ENCODE measurements around the gene U2AF1.
"Not testable (repeated sequence)": the region's sequence is repeated elsewhere in the genome, so short reads cannot be mapped to it uniquely, and the experiment has no call there.

Gene U2AF1

DNA sequence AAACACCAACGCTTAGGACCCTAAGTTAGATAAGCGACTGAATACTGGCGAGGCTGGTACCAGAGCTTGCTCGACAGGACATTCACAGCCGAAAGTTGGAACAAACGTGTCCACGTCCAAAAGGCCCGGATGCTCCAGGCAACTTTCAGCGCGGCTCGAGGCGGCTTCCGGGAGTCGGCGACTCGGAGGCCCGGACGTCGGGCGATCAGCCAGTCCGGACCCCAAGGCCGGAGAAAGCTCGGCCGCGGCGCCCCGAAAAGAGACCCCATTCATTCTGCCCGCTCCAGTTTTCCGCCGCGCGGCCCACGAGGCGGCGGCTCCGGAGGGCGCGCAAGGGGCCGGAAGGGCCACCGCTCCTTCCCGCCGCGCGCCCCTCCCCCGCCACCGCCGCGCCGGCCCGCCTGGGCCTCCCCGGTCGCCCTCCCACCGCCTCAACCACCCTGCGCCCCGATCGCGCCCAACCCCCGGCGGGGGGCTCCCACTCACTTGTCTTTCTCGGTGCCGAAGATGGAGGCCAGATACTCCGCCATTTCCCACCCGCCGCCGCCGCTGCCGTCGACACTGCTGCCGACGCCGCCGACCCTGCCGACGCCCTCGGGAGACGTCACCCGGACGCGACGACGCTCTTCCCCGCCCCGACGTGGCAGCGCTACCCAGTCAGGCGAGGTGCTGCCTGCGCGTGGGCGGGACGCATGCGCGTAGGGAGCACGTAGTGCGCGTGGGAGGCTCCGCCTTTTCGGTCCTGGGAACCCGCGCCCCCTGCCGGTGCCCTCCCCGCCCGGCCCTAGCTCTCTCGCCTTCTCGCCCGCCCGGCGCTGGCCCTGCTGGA lies at the start of gene U2AF1:
TSS of gene U2AF1 (minus strand) at position 606 of the 829 bp plus-strand sequence. CDS start at position 530, 76 bp downstream.
- not testable (repeated sequence) for DNase-seq (ENCODE audit: low spot score)

DNA sequence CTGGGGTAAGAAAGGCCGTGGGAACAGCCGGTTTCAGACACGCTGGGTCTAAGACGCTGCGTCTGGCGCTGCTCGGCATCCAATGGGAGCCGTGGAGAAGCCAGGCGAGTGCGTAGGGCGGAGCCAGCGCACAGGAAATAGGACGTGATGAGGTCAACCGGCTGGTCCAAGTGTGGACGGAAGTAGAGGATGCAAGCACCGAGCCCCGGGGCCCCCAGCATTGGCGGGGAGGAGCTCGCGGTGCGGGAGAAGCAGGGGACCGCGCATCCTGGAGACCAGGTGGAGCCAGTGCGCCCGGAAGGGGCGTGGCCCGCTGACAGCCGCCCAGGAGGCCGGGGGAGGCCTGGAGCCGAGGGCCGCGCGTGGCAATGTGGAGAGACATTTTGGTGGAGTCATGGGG lies 46.2 kb upstream of the U2AF1 start:
- DNase-seq (ENCODE audit: low spot score) = not testable (repeated sequence)

DNA sequence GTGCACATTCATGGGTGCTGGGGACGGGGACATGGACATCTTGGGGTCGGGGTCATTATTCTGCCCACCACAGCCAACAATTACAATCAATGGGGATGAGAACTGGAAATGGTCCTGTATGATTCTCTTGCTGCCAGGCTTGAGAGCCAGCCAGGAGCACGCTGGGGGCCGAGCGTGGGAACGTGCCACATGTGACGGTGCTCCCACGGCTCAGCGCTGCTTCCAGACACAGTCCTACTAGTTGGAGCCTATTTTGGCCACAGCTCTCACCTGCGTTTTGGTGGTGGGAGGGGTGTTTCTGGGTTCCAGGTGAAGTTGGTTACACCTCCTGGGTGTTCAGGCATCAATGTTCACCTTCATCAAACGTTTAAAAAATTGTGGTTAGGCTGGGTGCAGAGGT lies 42.0 kb upstream of the U2AF1 start:
- DNase-seq (ENCODE audit: low spot score) = not testable (repeated sequence)

DNA sequence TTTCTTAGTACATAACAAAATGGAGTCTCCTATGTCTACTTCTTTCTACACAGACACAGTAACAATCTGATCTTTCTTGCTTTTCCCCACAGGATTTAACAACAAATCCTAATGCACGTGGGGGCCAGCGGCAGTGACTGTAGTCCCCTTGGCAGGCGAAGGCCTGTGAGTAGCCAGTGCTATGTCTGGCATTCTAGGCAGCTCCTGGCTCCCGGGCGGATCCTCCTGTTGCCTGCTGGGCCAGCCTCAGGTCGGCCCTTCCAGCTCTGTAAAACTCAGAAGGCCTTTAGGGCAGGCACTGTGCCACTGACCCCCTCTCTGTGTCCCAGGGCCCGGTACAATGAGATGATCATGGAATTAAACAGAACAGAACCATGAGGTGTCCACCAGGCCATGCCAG lies 40.6 kb upstream of the U2AF1 start:
- DNase-seq (ENCODE audit: low spot score) = not testable (repeated sequence)

GRCh38 chr21:43146637-43147036 lies 39.3 kb upstream of the U2AF1 start:
- DNase-seq (ENCODE audit: low spot score) = not testable (repeated sequence)

GRCh38 chr21:43141407-43141806 lies 34.0 kb upstream of the U2AF1 start:
- DNase-seq (ENCODE audit: low spot score) = not testable (repeated sequence)

DNA sequence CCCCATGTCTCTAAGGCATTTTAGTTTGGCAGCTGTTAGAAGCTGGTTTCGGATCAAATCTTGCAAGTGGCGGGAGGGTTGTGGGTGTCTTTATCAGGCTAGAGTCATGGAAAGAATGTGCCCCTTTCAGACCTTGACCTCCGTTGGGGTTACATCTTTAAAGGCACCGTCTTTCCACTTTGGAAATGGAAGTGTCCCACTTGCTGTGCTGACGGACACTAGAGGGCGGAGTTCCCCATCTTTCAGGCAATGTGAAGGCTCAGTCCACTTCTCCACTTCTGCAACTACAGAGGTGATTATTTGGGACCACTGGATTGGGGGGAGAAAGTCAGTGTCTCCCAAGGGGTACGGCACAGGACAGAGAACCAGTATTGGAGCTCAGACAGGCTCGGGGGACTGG lies 31.6 kb upstream of the U2AF1 start:
- DNase-seq (ENCODE audit: low spot score) = not testable (repeated sequence)

- not testable (repeated sequence) for DNase-seq (ENCODE audit: low spot score)
Observed at GRCh38 chr21:43134520-43134919, 27.1 kb upstream of the U2AF1 start.

DNA sequence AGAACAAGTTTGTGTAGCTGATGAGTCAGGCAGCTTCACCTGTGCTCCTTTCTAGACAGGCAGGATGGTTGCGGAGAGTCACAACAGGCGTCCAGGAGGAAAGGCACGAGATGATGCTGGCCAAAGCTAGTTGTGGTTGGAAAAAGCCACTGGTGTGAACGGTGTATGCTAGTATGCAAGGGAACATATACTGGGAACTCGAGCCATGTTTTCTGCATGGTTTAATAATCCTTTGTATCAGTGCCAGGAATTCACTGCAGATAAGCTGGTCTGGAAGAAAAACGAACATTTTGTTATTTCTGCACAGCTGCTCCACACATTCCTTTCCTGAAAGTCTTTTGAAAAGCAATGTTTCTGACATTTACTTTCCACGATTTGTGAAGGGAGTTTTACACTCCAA lies 22.7 kb upstream of the U2AF1 start:
- DNase-seq (ENCODE audit: low spot score) = not testable (repeated sequence)

DNA sequence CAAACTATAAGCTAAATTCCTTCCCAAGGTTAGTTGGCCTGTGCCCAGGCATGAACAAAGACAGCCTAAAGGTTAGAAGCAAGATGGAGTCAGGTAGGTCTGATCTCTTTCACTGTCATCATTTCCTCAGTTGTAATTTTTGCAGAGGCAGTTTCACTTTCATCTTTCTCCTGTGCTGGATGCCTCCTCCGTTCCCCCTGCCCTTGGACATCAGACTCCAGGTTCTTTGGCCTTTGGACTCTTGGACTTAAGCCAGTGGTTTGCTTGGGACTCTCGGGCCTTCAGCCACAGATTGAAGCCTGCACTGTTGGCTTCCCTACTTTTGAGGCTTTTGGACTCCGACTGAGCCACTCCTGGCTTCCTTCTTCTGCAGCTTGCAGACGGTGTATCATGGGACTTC lies 8.6 kb upstream of the U2AF1 start:
- not testable (repeated sequence) for DNase-seq (ENCODE audit: low spot score)

DNA sequence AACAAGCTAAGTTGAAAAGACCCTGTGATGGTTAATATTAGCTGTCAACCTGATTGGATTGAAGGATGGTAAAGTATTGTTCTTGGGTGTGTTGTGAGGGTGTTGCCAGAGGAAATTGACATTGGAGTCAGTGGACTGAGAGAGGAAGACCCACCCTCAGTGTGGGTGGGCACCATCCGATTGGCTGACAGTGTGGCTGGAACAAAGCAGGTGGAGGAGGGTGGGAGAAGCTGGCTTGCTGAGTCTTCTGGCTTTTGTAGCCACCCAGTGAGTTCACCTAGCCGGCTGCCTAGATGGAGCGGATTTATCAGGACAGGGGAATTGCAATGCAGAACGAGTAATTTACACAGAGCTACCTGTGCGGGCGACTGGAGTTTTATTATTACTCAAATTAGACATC lies 7.1 kb upstream of the U2AF1 start:
- DNase-seq (ENCODE audit: low spot score) = not testable (repeated sequence)

GRCh38 chr21:43109006-43109405 lies 1.6 kb upstream of the U2AF1 start:
- DNase-seq (ENCODE audit: low spot score) = not testable (repeated sequence)

DNA sequence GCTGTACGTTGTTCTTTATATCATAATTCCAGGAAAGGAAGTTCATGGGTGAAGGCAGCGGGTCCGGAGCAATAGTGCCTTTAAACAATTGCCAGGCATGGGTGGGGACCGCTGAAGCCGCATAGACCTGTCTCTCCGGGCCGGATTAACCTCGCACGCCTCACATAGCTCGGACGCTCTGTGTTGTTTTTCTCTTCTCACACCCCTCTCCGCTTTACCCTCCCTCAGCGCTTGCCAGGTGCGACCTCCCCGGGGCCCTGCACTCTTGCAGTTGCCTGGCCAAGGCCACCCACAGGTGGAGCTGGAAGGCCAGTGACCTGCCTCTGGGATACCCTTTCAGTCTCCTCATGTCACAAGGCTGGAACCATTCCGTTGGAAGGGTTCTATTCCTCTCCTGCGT lies 807 bp upstream of the U2AF1 start:
- not testable (repeated sequence) for DNase-seq (ENCODE audit: low spot score)

DNA sequence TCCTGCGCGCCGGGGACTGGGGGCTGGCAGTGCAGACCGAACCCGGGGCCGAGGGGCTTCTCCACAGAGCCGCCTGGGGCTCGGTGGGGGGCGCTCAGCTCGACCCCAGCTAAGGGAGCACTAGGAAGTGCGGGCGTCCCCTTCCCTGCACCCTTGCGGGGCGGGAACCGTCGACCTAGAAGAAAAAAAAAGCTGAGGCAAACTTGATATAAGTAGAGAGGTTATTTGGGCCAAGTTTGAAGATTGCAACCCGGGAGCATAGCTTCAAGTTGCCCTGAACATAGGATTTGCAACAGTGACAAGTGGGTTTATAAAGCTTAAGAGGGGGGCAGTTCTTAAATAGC lies 396 bp upstream of the U2AF1 start:
- DNase-seq (ENCODE audit: low spot score) = not testable (repeated sequence)

DNA sequence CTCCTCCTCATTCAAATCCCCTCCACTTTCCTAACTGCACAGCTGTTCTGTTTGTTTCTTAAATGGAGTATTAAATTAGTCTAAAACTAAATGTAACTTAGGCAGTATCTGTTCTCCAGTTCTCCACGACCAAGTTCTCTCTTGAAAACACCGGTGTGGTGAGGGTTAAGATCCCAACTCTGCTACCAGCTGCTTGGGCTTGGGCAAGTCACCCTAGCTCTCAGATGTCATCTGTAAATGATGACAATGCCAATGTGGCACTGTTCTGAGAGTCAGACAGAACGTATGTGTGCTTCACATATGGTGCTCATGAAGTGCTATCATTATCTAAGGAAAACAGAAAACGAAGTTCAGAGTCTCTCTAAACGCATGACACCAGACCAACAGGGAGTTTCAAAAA lies 2.7 kb downstream of the U2AF1 start:
- DNase-seq (ENCODE audit: low spot score) = not testable (repeated sequence)

DNA sequence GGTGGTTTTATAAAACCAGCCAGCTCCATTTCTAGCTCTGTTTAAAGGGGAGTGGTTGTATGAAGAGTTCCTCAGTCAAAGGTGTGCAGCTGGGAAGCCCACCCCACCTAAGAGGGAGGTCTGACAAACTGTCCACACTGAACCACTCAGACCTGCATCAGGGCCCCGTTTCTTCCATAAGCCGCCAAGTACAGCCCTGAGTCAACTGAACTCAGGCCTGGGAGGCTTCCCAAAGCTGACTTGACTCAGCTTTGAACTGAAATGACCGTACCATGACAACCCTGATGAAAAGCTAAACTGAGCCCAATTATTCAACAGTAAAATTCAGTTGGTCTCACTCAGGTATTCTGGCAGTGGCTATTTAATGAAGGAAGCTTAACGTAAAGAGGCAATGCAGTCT lies 5.1 kb downstream of the U2AF1 start:
- DNase-seq (ENCODE audit: low spot score) = not testable (repeated sequence)

- DNase-seq (ENCODE audit: low spot score) = not testable (repeated sequence)
Observed at GRCh38 chr21:43101676-43102075, 5.7 kb downstream of the U2AF1 start.

DNA sequence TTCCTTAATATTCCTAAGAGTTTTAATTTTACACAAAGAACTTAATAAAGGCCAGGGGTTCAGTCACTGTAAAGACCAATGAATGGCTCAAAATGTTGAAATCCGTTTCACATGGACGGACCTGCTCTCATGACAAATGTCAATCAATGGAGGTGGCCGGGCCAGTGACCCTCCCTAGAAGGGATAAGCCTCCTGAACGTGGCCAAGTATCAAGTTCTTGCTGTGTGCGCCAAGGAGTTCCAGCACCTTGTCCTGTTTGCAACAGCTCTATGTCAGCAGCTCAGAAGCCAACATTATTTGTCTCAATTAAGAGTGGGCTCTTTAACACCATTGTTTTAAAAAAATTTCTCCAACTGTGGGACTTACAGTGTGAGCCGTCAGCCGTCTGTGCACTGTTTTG lies 6.4 kb downstream of the U2AF1 start:
- not testable (repeated sequence) for DNase-seq (ENCODE audit: low spot score)

GRCh38 chr21:43091979-43092614 lies 15.3 kb downstream of the U2AF1 start:
- not testable (repeated sequence) for DNase-seq (ENCODE audit: low spot score)

- DNase-seq (ENCODE audit: low spot score) = not testable (repeated sequence)
Observed at GRCh38 chr21:43090947-43091346, 16.4 kb downstream of the U2AF1 start.

GRCh38 chr21:43089463-43089862 lies 17.9 kb downstream of the U2AF1 start:
- DNase-seq (ENCODE audit: low spot score) = not testable (repeated sequence)

DNA sequence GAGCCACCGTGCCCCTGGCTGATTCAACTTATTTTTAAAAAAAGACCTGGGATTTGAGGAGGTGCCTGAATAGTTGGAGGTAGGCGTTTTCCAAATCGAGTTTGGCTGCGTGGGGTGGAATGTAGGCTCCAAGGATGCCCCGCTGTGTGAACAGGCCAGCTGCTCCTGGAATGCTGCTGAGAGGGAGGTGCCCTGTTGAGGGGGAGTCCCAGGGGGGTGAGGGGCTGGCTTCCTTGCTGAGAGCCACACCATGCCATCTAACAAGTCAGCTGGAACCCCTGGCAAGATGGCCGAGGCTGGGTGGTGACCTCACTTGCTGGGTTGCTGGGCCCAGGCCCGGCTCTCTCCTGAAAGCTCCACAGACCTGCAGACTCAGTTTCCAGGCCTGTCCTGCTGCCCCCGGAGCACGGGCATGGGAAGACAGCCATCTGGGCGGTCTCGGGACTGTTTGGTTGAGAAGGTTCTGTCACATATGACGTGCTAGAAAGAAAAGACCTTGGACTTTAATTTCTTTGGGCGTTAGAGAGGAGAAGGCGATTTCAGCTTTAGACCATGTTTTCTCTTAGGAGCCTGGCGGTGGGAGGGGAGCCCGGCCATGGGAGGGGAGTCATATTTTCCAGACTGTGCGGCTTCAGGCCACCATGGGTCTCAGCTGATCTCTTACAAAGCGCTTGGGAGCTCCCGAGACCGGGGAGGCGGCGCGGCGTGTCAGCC lies 24.6 kb downstream of the U2AF1 start:
- DNase-seq (ENCODE audit: low spot score) = not testable (repeated sequence)

- DNase-seq (ENCODE audit: low spot score) = not testable (repeated sequence)
Observed at GRCh38 chr21:43076643-43077042, 30.7 kb downstream of the U2AF1 start.

Measured in HuH-7 (cell line).